GM12872 (cell line): ENCODE results near the gene GFI1B.

Source experiments
- CTCF ChIP-seq: IDR thresholded peaks from 3 replicates; pipeline ENCODE4 v1.5.1; 2011; ENCODE audit warnings: low read depth, mild to moderate bottlenecking, low read length, moderate library complexity; ENCODE audit not compliant: insufficient read depth

GFI1B gene

DNA sequence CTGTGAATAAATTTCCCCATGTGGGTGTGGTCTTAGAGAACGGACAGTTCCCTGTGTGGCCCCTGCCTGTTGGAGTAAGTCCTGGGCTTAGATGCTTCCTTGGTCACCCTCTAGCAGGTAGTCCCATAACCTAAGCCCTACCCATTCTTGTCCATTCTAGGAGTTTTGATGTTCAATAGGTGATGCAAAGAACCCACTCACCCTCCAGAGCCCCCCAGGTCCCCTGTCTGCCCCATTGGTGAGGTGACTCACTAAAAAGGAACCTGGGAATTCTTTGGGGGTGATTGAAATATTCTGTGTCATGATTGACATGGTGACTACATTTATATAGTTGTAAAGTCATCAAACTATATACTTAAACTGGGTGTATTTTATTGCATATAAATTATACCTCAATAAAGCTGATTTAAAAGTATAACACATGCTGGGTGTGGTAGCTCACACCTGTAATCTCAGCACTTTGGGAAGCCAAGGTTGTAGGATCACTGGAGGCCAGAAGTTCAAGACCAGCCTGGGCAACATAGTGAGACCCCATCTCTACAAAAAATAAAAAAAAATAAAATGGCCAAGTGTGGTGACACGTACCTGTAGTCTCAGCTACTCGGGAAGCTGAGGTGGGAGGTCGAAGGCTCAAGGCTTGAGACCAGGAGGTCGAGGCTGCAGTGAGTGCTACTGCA is 31.6 kb downstream of the GFI1B start:
- TF ChIP-seq CTCF, result no peak

- TF ChIP-seq CTCF, result no peak
Measured at GRCh38 chr9:133014696-133015095, 36.2 kb downstream of the GFI1B start.

- TF ChIP-seq CTCF, result no peak
Measured at GRCh38 chr9:133023117-133023890, 44.8 kb downstream of the GFI1B start.

- no peak for TF ChIP-seq CTCF
Measured at GRCh38 chr9:133026426-133026825, 47.9 kb downstream of the GFI1B start.

- TF ChIP-seq CTCF, result no peak
Measured at GRCh38 chr9:133027134-133027533, 48.6 kb downstream of the GFI1B start.

- TF ChIP-seq CTCF, result no peak
Measured at GRCh38 chr9:133028221-133028620, 49.7 kb downstream of the GFI1B start.

GRCh38 chr9:133029994-133030316 is 51.5 kb downstream of the GFI1B start:
- no peak for TF ChIP-seq CTCF
